ENCODE data around the gene LAMP2. TPM values are rescaled to one million over a fixed set of nuclear protein-coding genes. Genes with fewer than 3 reads are reported as not detected.
"Not testable (repeated sequence)": the region's sequence is repeated elsewhere in the genome, so short reads cannot be mapped to it uniquely, and the experiment has no call there.

The LAMP2 gene
- total RNA-seq, 1 experiment from 2014 or later: 123 TPM

DNA sequence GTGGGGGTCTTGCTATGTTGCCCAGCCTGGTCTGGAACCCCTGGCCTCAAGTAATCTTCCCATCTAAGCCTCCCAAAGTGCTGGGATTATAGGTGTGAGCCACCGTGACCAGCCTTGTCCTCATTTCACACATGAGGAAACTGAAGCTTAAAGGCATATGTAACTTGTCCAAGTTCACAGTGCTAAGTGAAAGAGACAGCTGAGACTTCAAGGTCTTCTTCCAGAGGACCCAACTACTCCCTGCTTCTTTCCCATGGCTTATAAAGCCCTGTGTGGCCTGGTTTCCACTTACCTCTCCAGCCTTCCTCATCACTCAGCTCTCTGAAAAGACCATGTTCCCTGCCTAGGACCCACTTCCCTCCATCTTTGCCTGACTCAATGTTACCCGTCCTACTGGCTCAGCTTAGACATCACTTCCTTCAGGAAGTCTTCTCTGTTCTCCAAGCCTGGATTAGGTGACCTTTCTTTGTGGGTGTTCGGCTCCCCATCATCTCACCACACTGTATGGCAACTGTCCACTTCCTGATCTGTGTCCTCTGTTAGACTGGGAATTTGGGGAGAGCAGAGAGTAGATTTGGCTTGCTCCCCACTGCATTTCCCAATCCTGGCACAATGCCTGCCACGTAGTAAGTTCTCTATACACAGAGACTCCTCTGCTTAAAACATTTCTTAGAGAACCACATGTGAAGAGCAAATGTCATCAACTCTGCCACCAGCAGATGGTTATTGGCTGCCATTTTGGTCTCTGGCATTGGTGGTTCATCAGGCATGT lies 30.4 kb upstream of the LAMP2 start:
- TF ChIP-seq, protein P1, sequence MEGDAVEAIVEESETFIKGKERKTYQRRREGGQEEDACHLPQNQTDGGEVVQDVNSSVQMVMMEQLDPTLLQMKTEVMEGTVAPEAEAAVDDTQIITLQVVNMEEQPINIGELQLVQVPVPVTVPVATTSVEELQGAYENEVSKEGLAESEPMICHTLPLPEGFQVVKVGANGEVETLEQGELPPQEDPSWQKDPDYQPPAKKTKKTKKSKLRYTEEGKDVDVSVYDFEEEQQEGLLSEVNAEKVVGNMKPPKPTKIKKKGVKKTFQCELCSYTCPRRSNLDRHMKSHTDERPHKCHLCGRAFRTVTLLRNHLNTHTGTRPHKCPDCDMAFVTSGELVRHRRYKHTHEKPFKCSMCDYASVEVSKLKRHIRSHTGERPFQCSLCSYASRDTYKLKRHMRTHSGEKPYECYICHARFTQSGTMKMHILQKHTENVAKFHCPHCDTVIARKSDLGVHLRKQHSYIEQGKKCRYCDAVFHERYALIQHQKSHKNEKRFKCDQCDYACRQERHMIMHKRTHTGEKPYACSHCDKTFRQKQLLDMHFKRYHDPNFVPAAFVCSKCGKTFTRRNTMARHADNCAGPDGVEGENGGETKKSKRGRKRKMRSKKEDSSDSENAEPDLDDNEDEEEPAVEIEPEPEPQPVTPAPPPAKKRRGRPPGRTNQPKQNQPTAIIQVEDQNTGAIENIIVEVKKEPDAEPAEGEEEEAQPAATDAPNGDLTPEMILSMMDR (conservative IDR thresholded peaks at IDR 0.05): no peak
- no peak for TF ChIP-seq EZH2 (IDR thresholded peaks at IDR 0.05; ENCODE audit: low read depth)
- Histone ChIP-seq H3F3A (ENCODE audit: insufficient read depth, low read depth) (peaks cover 12% of the 10 kb centered on the region), H3K27ac (no peak overlapping the region), H3K9me3 (ENCODE audit: insufficient read depth, low read depth) (peaks cover 12% of the 10 kb centered on the region), H3K36me3 (ENCODE audit: low read depth) (no peaks in the 10 kb centered on the region), H2AFZ (no peak overlapping the region), H3K9me2 (ENCODE audit: insufficient read depth) (no peaks in the 10 kb centered on the region), H3K4me1 (replicated peaks; ENCODE audit: insufficient read depth) (peaks cover 9% of the 10 kb centered on the region), H4K20me1 (ENCODE audit: insufficient read depth) (no peaks in the 10 kb centered on the region), H3K27me3 (ENCODE audit: insufficient read depth, low read depth) (no peaks in the 10 kb centered on the region), H3K79me2 (ENCODE audit: low read depth) (no peaks in the 10 kb centered on the region), H3K4me2 (no peak overlapping the region), H3K4me3 (no peak overlapping the region)
- intact Hi-C loops (cut with micrococcal nuclease; ENCODE audit: unreplicated experiment): loop anchor here (2.0 to 5.0 kb wide), 2 partner anchors 235 to 1078 kb away; no protein-coding TSS in a partner anchor
- CTCF ChIA-PET: no interaction called here
- no peak for DNase-seq
- BruUV-seq (replicated peaks): no TSS peak
- POLR2A ChIA-PET (ENCODE audit: unreplicated experiment): no interaction called here

DNA sequence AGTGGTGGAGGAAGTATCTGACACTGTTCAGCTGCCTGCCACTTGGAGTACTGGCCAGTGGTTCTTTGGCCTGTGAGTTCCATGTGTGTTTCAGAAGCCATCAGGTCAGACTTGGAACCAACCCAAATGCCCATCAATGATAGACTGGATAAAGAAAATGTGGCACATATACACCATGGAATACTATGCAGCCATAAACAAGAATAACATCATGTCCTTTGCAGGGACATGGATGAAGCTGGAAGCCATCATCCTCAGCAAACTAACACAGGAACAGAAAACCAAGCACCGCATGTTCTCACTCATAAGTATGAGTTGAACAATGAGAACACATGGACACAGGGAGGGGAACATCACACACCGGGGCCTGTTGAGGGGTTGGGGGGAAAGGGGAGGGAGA lies 21.0 kb upstream of the LAMP2 start:
- H3K4me3 ChIP-seq; H2AFZ ChIP-seq; H3K9me2 ChIP-seq (ENCODE audit: insufficient read depth); H4K20me1 ChIP-seq (ENCODE audit: insufficient read depth); H3K27me3 ChIP-seq (ENCODE audit: insufficient read depth, low read depth); intact Hi-C loops (cut with micrococcal nuclease; ENCODE audit: unreplicated experiment); H3K4me1 ChIP-seq (replicated peaks; ENCODE audit: insufficient read depth); H3K9me3 ChIP-seq (ENCODE audit: insufficient read depth, low read depth); DNase-seq; H3K36me3 ChIP-seq (ENCODE audit: low read depth); H3K79me2 ChIP-seq (ENCODE audit: low read depth); POLR2A ChIA-PET (ENCODE audit: unreplicated experiment); H3K27ac ChIP-seq; BruUV-seq (replicated peaks); CTCF ChIA-PET; H3K4me2 ChIP-seq: not testable (repeated sequence)
- peaks cover 16% of the 10 kb centered on the region for H3F3A ChIP-seq (ENCODE audit: insufficient read depth, low read depth)

DNA sequence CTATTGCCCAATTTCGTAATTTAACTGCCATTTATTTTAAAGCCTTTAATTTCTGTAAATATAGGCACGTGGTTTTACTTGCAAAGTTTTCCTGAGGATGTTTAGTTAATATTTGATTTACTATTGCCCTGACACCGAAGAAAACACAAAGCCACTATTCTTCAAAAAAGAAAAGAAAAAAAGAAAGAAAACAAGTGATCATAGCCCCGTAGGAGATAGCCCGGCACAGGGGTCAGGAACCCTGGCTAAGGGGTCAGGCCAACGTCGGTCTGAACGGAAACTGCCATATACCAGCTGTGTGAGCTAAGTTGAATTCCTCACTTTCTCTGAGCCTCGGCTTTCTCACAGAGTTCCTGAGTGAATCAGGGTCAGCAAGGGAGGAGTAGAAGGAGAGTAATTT lies 17.7 kb upstream of the LAMP2 start:
- no peaks in the 10 kb centered on the region for H4K20me1 ChIP-seq (ENCODE audit: insufficient read depth)
- H3K27ac ChIP-seq: no peak overlapping the region
- ChIA-PET CTCF (interaction anchor here (1.3 kb wide), 1 partner anchor 106 kb away, joined by 3 read pairs; no protein-coding TSS in a partner anchor), POLR2A (ENCODE audit: unreplicated experiment) (no interaction called here)
- no TSS peak for BruUV-seq (replicated peaks)
- DNase-seq: no peak
- intact Hi-C loops (cut with micrococcal nuclease; ENCODE audit: unreplicated experiment): loop anchor here (2.0 to 5.0 kb wide), 4 partner anchors 18 to 711 kb away; partner anchors contain the start of gene LAMP2
- no peaks in the 10 kb centered on the region for H3K79me2 ChIP-seq (ENCODE audit: low read depth)
- H3K4me1 ChIP-seq (replicated peaks; ENCODE audit: insufficient read depth): peaks cover 13% of the 10 kb centered on the region; the same call in 1 of the 2 replicates
- TF ChIP-seq EZH2 (IDR thresholded peaks at IDR 0.05; ENCODE audit: low read depth): no peak
- no peak overlapping the region for H3K4me3 ChIP-seq
- H2AFZ ChIP-seq: no peak overlapping the region
- no peaks in the 10 kb centered on the region for H3K9me3 ChIP-seq (ENCODE audit: insufficient read depth, low read depth)
- H3K36me3 ChIP-seq (ENCODE audit: low read depth): no peaks in the 10 kb centered on the region
- peak overlapping the region; percentile 76 for H3K4me2 ChIP-seq
- H3K9me2 ChIP-seq (ENCODE audit: insufficient read depth): no peaks in the 10 kb centered on the region
- peaks cover 19% of the 10 kb centered on the region for H3F3A ChIP-seq (ENCODE audit: insufficient read depth, low read depth)
- no peaks in the 10 kb centered on the region for H3K27me3 ChIP-seq (ENCODE audit: insufficient read depth, low read depth)

All from PC-9 (cell line).